Activated B cell treated with CpG ODN at 0.5 μM for 24 hours (primary cell): ENCODE results near the gene PSENEN. TPM values are rescaled to one million over a fixed set of nuclear protein-coding genes. Genes with fewer than 3 reads are reported as not detected.
A peak's percentile ranks its signal among the peaks of the same experiment; 100 is the strongest.

Experiments used
- ATAC-seq: fragments of 200-7000 bp; cut with Tn5 transposase; one replicate; pipeline ENCODE4 v1.10.0; 2021; ENCODE audit warnings: low read depth, mild to moderate bottlenecking, moderate library complexity
- CTCF ChIA-PET: fragments of 350-600 bp; sonication (Branson Sonifier 250); formaldehyde crosslinking; loops from one replicate; lab custom pipeline; 2021; ENCODE audit warnings: antibody characterized with exemption; lab: Charles Lee
- POLR2A ChIA-PET: fragments of 350-600 bp; sonication (Branson Sonifier 250); formaldehyde crosslinking; loops from one replicate; lab custom pipeline; 2021; ENCODE audit warnings: antibody characterized with exemption; lab: Charles Lee
- DNase-seq: peaks from one replicate; pipeline ENCODE4 v3.0.0; 2022
- H3K27ac Mint-ChIP-seq: one replicate; pipeline ENCODE4 v1.8.0; 2020; ENCODE audit warnings: mixed read lengths
- H3K27me3 Mint-ChIP-seq: one replicate; pipeline ENCODE4 v1.8.0; 2021; ENCODE audit warnings: mixed read lengths
- H3K36me3 Mint-ChIP-seq: one replicate; pipeline ENCODE4 v1.8.0; 2021; ENCODE audit warnings: low read depth, mixed read lengths
- H3K4me1 Mint-ChIP-seq: one replicate; pipeline ENCODE4 v1.8.0; 2021; ENCODE audit warnings: mixed read lengths
- H3K4me3 Mint-ChIP-seq: one replicate; pipeline ENCODE4 v1.8.0; 2020; ENCODE audit warnings: mild to moderate bottlenecking, mixed read lengths
- H3K9me3 Mint-ChIP-seq: one replicate; pipeline ENCODE4 v1.8.0; 2020; ENCODE audit warnings: mixed read lengths
- CTCF ChIP-seq: fragments of 200-600 bp; IDR thresholded peaks from one replicate; pipeline ENCODE4 v1.8.0; 2022; ENCODE audit warnings: antibody characterized with exemption, mild to moderate bottlenecking
- intact Hi-C: fragments of 100-400 bp; cut with micrococcal nuclease; formaldehyde crosslinking; loops from one replicate; pipeline ENCODE4 v1.15.1; 2024
- total RNA-seq: library from RNA; stranded (reverse); gene quantifications from 2 replicates; pipeline ENCODE4 v1.2.3, GENCODE V29; 2022

The PSENEN gene
- total RNA-seq, 1 donor from 2014 or later = 45.0 TPM

- peak within 1 kb of the TSS; percentile 96 for H3K27ac Mint-ChIP-seq
- DNase-seq (no peak), ATAC-seq (no peak)
- no peak for TF ChIP-seq CTCF
- intact Hi-C loops = loop anchor here (5.0 kb wide), 1 partner anchor 209 kb away; the partner anchor contains the start of gene TMEM147
- H3K36me3 Mint-ChIP-seq = peaks cover 34% of the 10 kb centered on the region
- H3K4me1 Mint-ChIP-seq = peaks cover 33% of the 10 kb centered on the region
- H3K9me3 Mint-ChIP-seq = no peaks in the 10 kb centered on the region
- H3K4me3 Mint-ChIP-seq = peak within 1 kb of the TSS; percentile 97
- CTCF ChIA-PET = interaction anchor here (0.9 kb wide), 1 partner anchor 11 kb away, joined by 3 read pairs; the partner anchor contains the start of genes PSENEN and U2AF1L4
- POLR2A ChIA-PET = interaction anchor here (0.7 to 3.8 kb wide), 6 partner anchors 7 to 55 kb away, joined by 3 to 69 read pairs (median 10); partner anchors contain the start of genes IGFLR1, LIN37, PSENEN and U2AF1L4
- peaks cover 15% of the 10 kb centered on the region for H3K27me3 Mint-ChIP-seq
These were observed 11.2 kb downstream of the PSENEN start, which contains the start of gene HSPB6 for GRCh38 chr19:35756377-35757230. Gene HSPB6 (minus strand): TSS chr19:35757029. CDS start chr19:35757008, 21 bp downstream.

- Mint-ChIP-seq H3K4me1 (peaks cover 33% of the 10 kb centered on the region), H3K27ac (peak overlapping the region; percentile 96), H3K9me3 (no peaks in the 10 kb centered on the region), H3K4me3 (peak overlapping the region; percentile 97), H3K27me3 (peaks cover 15% of the 10 kb centered on the region), H3K36me3 (peaks cover 36% of the 10 kb centered on the region)
- DNase-seq (no peak), ATAC-seq (no peak)
- ChIA-PET CTCF (no interaction called here), POLR2A (interaction anchor here (0.7 to 3.8 kb wide), 6 partner anchors 8 to 55 kb away, joined by 3 to 69 read pairs (median 10); partner anchors contain the start of genes IGFLR1, LIN37, PSENEN and U2AF1L4)
- intact Hi-C loops = loop anchor here (5.0 kb wide), 1 partner anchor 210 kb away; the partner anchor contains the start of gene TMEM147
- no peak for TF ChIP-seq CTCF
These were observed 11.8 kb downstream of the PSENEN start for GRCh38 chr19:35757231-35757748.

- H3K27me3 Mint-ChIP-seq = peaks cover 15% of the 10 kb centered on the region
- ChIA-PET POLR2A (interaction anchor here (0.7 to 3.8 kb wide), 6 partner anchors 8 to 56 kb away, joined by 3 to 69 read pairs (median 10); partner anchors contain the start of genes IGFLR1, LIN37, PSENEN and U2AF1L4), CTCF (no interaction called here)
- TF ChIP-seq CTCF = no peak
- peaks cover 33% of the 10 kb centered on the region for H3K4me1 Mint-ChIP-seq
- H3K36me3 Mint-ChIP-seq = peaks cover 33% of the 10 kb centered on the region
- intact Hi-C loops = loop anchor here (1.0 to 5.0 kb wide), 5 partner anchors 10 to 211 kb away; partner anchors contain the start of genes ARHGAP33, LIN37 and TMEM147
- DNase-seq = peak; percentile 94
- peak within 1 kb of the TSS; percentile 97 for H3K4me3 Mint-ChIP-seq
- no peaks in the 10 kb centered on the region for H3K9me3 Mint-ChIP-seq
- H3K27ac Mint-ChIP-seq = peak within 1 kb of the TSS; percentile 96
- ATAC-seq = peak; percentile 95
These were observed 12.5 kb downstream of the PSENEN start, which contains the start of gene PROSER3 for GRCh38 chr19:35757749-35758608. Gene PROSER3 (plus strand): TSS chr19:35758176. CDS start chr19:35758216, 40 bp downstream.

GRCh38 chr19:35759697-35760096 lies 14.2 kb downstream of the PSENEN start:
- Mint-ChIP-seq H3K9me3 (no peaks in the 10 kb centered on the region), H3K27me3 (peaks cover 14% of the 10 kb centered on the region), H3K27ac (no peak overlapping the region), H3K4me3 (peak overlapping the region; percentile 60), H3K36me3 (peaks cover 28% of the 10 kb centered on the region), H3K4me1 (peaks cover 33% of the 10 kb centered on the region)
- no peak for TF ChIP-seq CTCF
- ChIA-PET CTCF (no interaction called here), POLR2A (interaction anchor here (0.6 to 0.9 kb wide), 2 partner anchors 14 to 675 kb away, joined by 3 read pairs; partner anchors contain the start of genes PSENEN and U2AF1L4)
- intact Hi-C loops = loop anchor here (5.0 kb wide), 1 partner anchor 212 kb away; the partner anchor contains the start of gene TMEM147
- DNase-seq (no peak), ATAC-seq (no peak)
